Kidney capillary endothelial cell (primary cell): Measurements from ENCODE around the gene SF3B4.
A peak's percentile ranks its signal among the peaks of the same experiment; 100 is the strongest.
"Not testable (repeated sequence)": the region's sequence is repeated elsewhere in the genome, so short reads cannot be mapped to it uniquely, and the experiment has no call there.

Source experiments
- DNase-seq: peaks from one replicate; pipeline ENCODE4 v3.0.0-alpha.2; 2018; ENCODE audit warnings: low spot score

SF3B4 gene

GRCh38 chr1:149887456-149888246, 40.0 kb downstream of the SF3B4 start:
- DNase-seq, result peak; percentile 98

- not testable (repeated sequence) for DNase-seq
Measured at GRCh38 chr1:149887196-149887455, 40.5 kb downstream of the SF3B4 start.

GRCh38 chr1:149886396-149887195, 41.0 kb downstream of the SF3B4 start:
- DNase-seq, result peak; percentile 96

- not testable (repeated sequence) for DNase-seq
Measured at GRCh38 chr1:149886121-149886395, 41.5 kb downstream of the SF3B4 start.

- DNase-seq, result peak; percentile 59
Measured at GRCh38 chr1:149885339-149886120, 42.1 kb downstream of the SF3B4 start.

- DNase-seq, result peak; percentile 12
Measured at GRCh38 chr1:149884433-149885338, 42.9 kb downstream of the SF3B4 start.

GRCh38 chr1:149883598-149884247, 43.9 kb downstream of the SF3B4 start:
- DNase-seq, result no peak

- no peak for DNase-seq
Measured at GRCh38 chr1:149881876-149882275, 45.7 kb downstream of the SF3B4 start.

GRCh38 chr1:149879556-149879955, 48.0 kb downstream of the SF3B4 start:
- no peak for DNase-seq

- no peak for DNase-seq
Measured at GRCh38 chr1:149877211-149877946, 50.2 kb downstream of the SF3B4 start.
